VCaP (cell line): ENCODE results near the gene ALOXE3.

Source experiments
- H3K27ac ChIP-seq: fragments of 450-650 bp; 2 replicates; pipeline ENCODE4 v1.5.1; 2017
- CTCF ChIP-seq: fragments of 450-650 bp; conservative IDR thresholded peaks from 2 replicates; pipeline ENCODE4 v1.5.1; 2017; ENCODE audit warnings: mild to moderate bottlenecking, moderate library complexity

ALOXE3 gene

GRCh38 chr17:8162233-8162996, 44.1 kb upstream of the ALOXE3 start, which contains the start of gene VAMP2:
TSS of gene VAMP2 (minus strand) at chr17:8162948. CDS start at chr17:8162879, 69 bp downstream.
- TF ChIP-seq CTCF: no peak
- peak within 1 kb of the TSS; percentile 90 for H3K27ac ChIP-seq

GRCh38 chr17:8161289-8162232, 43.2 kb upstream of the ALOXE3 start:
- H3K27ac ChIP-seq: peak overlapping the region; percentile 90
- TF ChIP-seq CTCF: no peak

GRCh38 chr17:8160741-8161221, 42.5 kb upstream of the ALOXE3 start:
- TF ChIP-seq CTCF: no peak
- H3K27ac ChIP-seq: peak overlapping the region; percentile 90; the same call in 1 of the 2 replicates

- H3K27ac ChIP-seq: peak overlapping the region; percentile 90; the same call in 1 of the 2 replicates
- TF ChIP-seq CTCF: no peak
These were observed 41.9 kb upstream of the ALOXE3 start for GRCh38 chr17:8160224-8160577.

GRCh38 chr17:8159459-8160223, 41.3 kb upstream of the ALOXE3 start:
- TF ChIP-seq CTCF: no peak
- peak overlapping the region; percentile 90; the same call in 1 of the 2 replicates for H3K27ac ChIP-seq

GRCh38 chr17:8159032-8159400, 40.7 kb upstream of the ALOXE3 start:
- peak; percentile 22; the same call in 1 of the 2 replicates for TF ChIP-seq CTCF
- no peak overlapping the region for H3K27ac ChIP-seq
